ENCODE results near the gene STRIT1.

Gene STRIT1

GRCh38 chr3:155293516-155293915, at the start of gene STRIT1:
STRIT1 (minus strand) TSS chr3:155293683.
- DNase-seq, result no peak

DNA sequence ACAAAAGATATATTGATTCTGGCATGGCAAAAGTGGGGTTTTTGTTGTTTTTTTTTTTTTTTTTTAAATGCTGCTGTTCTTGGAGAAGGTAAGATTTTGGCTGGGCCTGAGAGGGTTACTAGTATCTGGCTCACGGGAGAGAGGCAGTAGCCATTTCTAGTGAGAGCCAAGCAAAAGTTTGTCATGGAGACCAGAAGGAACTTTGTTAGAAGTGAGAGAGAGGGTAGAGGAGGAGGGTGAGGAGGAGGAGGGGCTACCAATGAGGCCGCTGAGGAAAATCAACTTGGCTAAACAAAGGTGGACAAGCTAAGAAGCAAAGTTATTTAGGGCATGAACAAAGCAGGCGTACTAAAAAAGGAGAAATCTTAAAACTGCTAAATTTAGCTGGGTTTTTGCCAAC, 48.9 kb upstream of the STRIT1 start:
- DNase-seq, result no peak

GRCh38 chr3:155339052-155339451, 45.6 kb upstream of the STRIT1 start:
- DNase-seq, result peak; percentile 50

GRCh38 chr3:155335724-155336354, 42.4 kb upstream of the STRIT1 start:
- no peak for DNase-seq

GRCh38 chr3:155334914-155335723, 41.6 kb upstream of the STRIT1 start:
- DNase-seq, result no peak

GRCh38 chr3:155334215-155334913, 40.9 kb upstream of the STRIT1 start:
- DNase-seq, result no peak

- peak; percentile 28 for DNase-seq
These were observed 39.2 kb upstream of the STRIT1 start for GRCh38 chr3:155332716-155333115.

- no peak for DNase-seq
These were observed 37.6 kb upstream of the STRIT1 start for GRCh38 chr3:155331078-155331477.

- no peak for DNase-seq
These were observed 36.9 kb upstream of the STRIT1 start for GRCh38 chr3:155330370-155330769.

- no peak for DNase-seq
These were observed 36.1 kb upstream of the STRIT1 start for GRCh38 chr3:155329513-155330048.

GRCh38 chr3:155327871-155328270, 34.4 kb upstream of the STRIT1 start:
- DNase-seq, result no peak

GRCh38 chr3:155327430-155327829, 33.9 kb upstream of the STRIT1 start:
- no peak for DNase-seq

DNA sequence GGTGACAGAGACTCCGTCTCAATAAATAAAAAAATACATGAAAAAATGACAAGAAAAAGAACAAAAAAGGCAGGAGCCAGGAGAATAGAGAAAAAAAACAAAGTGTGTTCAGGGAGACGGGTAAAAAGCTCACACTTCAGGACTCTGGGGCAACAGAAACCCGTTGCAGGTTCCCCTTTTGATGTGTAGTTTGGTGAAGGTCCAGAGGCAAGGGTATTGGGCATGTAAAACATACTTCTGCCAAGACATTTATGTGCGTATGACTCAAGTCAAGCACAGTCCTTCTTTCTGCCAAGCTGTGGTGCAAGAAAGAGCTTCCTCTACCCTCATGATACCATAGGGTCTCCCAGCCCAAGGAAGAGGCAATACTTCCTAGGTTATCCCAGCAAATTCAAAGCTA, 33.4 kb upstream of the STRIT1 start:
- no peak for DNase-seq

- no peak for DNase-seq
These were observed 32.8 kb upstream of the STRIT1 start for GRCh38 chr3:155326244-155326643.

- DNase-seq, result no peak
These were observed 31.9 kb upstream of the STRIT1 start for GRCh38 chr3:155325263-155325835.

DNA sequence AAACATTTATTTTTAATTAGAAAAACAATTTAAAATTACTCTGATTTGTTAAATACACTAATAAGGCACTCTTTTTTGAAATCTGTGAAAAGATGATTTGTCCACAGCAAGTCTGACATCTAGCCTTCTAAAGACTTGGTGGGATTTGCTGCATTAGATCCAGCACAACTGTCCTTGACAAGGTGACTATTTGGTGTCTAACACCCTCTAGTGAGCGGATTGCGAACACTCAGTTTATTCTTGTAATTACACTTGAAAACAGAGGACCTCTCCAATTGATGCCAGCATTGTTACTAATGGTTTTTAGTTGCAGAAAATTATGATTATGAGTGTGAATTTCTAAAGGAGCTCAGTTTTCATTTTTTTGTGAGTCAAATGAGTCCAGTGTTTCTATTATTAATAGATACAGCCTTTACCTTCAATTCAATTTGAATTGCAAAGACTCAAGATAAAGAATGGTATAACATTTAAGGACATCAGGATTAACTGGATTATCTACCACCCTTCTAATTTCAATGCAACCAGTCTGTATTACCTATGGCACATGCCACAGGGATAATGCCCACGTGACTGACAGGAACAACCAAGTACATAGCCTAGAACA, 29.7 kb upstream of the STRIT1 start:
- DNase-seq, result peak; percentile 84

GRCh38 chr3:155321418-155321817, 27.9 kb upstream of the STRIT1 start:
- DNase-seq, result peak; percentile 60

DNA sequence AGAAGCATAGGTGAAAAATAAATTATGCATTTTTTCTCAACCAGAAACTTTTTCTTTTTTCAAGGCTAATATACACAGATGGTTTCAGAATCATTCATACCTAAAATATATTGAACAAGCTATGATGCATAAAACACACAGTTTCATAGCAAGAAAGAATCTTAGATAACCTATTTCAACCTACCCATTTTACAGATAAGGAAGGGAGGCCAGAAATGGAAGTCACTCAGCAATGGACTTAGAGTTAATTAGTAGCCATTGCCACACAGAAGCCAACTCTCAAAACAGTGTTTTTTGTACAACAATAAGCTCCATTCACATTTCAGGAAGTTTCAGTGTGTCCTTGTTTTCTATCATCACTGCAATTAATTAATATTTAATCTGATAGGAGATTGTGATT, 27.5 kb upstream of the STRIT1 start:
- DNase-seq, result no peak

GRCh38 chr3:155318740-155319139, 25.3 kb upstream of the STRIT1 start:
- no peak for DNase-seq

DNA sequence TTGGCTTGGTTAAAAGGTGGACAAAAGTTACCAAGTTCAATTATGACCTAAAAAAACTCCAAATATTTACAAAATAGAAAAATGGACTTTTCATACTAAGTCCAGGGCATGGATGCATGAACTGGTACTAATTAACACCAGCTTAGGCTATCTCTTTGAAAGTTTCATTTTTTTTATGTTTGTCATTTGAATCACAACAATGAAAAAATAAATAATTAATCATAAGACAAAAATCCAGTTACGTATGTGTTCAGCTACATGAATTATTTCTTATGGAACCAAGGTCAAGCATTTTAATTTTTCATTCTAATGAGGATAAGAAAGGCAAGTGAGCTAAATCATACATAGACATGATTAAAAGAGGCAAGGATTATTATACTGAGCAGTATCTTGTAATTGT, 23.7 kb upstream of the STRIT1 start:
- DNase-seq, result no peak

DNA sequence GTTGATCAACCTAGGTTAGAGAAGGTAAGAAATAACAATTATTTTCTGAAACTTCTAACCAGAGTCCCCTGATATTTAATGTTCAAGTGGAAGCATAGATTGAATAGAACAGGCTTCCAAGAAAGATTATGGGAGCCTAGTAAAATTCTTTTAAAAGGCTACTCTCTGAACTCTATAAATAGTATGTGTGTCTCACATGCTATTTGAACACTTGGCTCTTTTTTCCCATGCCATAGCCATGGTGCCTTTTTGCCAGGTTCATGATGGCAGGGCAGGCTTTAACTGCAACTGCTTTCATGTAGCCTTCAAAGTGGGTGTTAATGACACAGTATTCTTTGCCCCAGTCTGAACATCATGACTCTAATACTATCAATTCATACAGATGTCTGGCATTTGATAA, 22.9 kb upstream of the STRIT1 start:
- DNase-seq, result no peak

- no peak for DNase-seq
These were observed 20.4 kb upstream of the STRIT1 start for GRCh38 chr3:155313916-155314315.

DNA sequence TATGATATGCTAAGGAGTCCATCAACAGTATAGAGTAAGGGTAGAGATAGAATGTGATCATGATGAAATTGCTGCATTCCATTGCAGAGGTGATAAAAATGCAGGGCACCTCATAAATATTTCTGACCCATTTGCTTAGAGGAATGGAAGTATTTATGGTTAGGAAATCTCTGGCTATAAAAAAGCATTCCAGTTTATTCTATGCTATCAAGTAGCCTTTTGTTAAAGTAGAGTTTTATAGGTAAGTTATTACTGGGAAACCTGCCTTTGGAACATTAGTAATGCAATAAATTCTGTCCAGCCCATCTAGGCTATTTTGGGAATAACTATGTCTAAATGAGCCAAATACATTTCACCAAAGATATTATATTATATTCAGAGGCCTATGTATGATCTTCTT, 19.8 kb upstream of the STRIT1 start:
- peak; percentile 83 for DNase-seq
